Left cardiac atrium (tissue), 4 donors: Measurements from ENCODE around the gene BCO1. TPM values are rescaled to one million over a fixed set of nuclear protein-coding genes. Genes with fewer than 3 reads are reported as not detected.

ENCODE experiments used
- ATAC-seq, 2 donors: fragments of 200-7000 bp; cut with Tn5 transposase; one replicate each; pipeline ENCODE4 v1.9.1; 2020; ENCODE audit warnings: mild to moderate bottlenecking in 2 of 2, moderate library complexity in 2 of 2
- DNase-seq: peaks from one replicate; pipeline ENCODE4 v3.0.0-alpha.2; 2020
- intact Hi-C, 2 donors: fragments of 100-400 bp; cut with DNase I; formaldehyde crosslinking; loops; one replicate each; pipeline versions ENCODE4 v1.14.1 to v1.15.1; 2022 to 2023
- total RNA-seq, 2 donors: library from RNA; stranded (reverse); fragmentation: NEBNext Ultra II Directional; extraction: Animal tissue kit (Norgen Biotek cat#: 25700); gene quantifications; one replicate each; pipeline ENCODE4 v1.2.1, GENCODE V29; 2021
- donor health status: DM: no; HTN: yes; CAD: no.
- donor health status: DM: no; HTN: yes; CAD: no; lungs with severe emphysema.
- donor health status: DM: yes; HTN: yes; CAD: no.
- donor health status: Dilated cardiomyopathy.

Gene BCO1
- total RNA-seq, 2 donors from 2014 or later = 0.13 to 0.18 TPM

DNA sequence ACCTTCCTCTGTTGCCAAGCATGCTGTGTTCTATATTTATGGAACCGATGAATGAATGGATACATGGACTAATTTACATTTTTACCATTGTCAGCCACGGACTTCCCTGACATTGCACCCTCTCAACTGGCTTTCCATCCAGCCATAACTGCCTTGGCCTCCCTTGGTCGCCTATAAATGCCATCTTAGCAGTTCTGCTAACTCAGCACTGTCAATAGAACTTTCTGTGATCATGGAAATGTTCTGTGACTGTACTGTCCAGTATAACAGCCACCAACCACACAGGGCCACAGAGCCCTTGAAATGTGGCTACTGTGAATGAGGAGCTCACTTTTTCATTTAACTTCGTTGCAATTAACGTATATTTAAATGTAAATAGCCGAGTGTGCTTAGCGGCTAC is 8.7 kb upstream of the BCO1 start:
- DNase-seq = no peak
- intact Hi-C loops = no loop called here
- ATAC-seq = no peak

DNA sequence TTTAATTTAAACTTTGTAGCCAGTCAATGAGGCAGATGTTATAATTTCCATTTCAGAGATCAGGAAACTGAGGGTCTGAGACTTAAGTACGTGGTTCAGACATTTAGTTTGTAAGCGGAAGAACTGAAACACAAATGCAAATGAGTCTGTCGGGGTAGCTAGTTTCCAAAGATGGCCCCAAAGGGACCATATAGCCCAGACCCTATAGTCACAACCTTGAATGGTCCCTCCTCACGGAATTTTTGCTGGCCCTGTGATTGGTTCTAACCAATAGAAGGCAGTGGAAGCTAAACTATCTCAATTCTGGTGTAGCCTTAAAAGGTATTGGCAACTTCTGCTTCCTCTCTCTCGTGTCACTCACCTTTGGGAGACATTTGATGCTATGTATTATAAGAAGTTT is 7.5 kb upstream of the BCO1 start:
- no peak for ATAC-seq
- intact Hi-C loops = no loop called here
- no peak for DNase-seq

DNA sequence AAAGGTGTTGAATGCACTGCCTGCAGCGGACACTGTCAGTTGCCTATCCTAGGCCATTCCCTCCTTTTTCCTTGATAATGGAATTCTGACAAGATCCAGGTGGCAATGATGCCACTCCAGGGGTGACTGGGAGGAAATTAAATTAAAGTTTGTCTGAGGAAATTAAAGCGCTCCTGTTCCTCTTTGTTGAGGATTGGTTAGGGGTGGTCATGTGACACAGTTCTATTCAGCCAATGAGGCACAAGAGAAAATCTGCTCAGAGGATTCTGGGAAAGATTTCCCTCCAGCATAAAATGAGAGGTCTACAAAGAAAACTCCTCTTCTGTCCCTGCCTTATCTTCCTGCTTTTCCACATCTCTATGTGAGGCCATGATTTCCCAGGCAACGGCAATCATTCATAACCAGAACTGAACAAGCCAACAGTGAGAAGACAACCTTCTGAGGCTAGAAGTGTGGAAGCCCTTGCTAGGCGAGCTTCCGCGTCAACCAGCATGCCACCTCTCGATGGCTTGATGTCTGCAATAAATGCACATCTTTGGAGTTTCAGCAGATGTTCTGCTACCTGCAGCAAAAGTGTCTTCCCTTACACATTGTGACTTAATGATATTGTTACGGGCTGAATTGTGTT is 5.6 kb upstream of the BCO1 start:
- intact Hi-C loops = no loop called here

DNA sequence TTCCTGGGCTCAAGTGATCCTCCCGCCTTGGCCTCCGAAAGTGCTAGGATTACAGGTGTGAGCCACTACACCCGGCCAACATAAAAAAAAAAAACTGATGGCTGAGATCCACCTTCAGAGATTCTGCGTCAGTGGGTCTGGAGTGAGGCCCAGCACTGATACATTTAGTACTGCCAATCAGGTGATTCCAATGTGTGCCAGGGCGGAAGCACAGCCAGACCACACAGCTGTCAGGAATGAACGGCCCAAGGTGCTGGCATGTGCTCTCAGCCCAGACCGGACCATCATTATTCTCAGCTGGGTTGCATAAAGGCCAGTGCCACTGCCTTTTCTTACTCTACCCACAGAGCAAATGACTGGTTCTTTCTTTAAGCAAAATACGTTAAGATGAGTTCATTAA is 1.2 kb upstream of the BCO1 start:
- DNase-seq = peak; percentile 72
- ATAC-seq = peak; percentile 96 to 98
- intact Hi-C loops = loop anchor here in 1 of 2 donors (1.0 kb wide), 1 partner anchor 77 kb away; the partner anchor contains the start of gene GAN

More for the DNA sequence above, 5.6 kb upstream of the BCO1 start:
- ATAC-seq (no peak), DNase-seq (no peak)

DNA sequence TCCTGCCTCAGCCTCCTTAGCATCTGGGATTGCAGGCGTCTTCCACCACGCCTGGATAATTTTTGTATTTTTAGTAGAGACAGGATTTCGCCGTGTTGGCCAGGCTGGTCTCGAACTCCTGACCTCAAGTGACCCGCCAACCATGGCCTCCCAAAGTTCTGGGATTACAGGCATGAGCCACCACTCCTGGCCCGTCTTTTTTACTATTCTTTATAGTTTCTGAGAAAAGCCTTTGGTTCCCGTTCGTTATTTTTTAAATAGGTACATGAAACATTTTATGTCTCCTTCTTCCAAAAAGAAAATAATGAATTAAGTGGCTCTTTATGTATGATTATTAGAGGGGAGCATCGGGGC is 570 bp upstream of the BCO1 start:
- intact Hi-C loops = loop anchor here in 1 of 2 donors (1.0 kb wide), 1 partner anchor 76 kb away; the partner anchor contains the start of gene GAN
- ATAC-seq (no peak), DNase-seq (no peak)

DNA sequence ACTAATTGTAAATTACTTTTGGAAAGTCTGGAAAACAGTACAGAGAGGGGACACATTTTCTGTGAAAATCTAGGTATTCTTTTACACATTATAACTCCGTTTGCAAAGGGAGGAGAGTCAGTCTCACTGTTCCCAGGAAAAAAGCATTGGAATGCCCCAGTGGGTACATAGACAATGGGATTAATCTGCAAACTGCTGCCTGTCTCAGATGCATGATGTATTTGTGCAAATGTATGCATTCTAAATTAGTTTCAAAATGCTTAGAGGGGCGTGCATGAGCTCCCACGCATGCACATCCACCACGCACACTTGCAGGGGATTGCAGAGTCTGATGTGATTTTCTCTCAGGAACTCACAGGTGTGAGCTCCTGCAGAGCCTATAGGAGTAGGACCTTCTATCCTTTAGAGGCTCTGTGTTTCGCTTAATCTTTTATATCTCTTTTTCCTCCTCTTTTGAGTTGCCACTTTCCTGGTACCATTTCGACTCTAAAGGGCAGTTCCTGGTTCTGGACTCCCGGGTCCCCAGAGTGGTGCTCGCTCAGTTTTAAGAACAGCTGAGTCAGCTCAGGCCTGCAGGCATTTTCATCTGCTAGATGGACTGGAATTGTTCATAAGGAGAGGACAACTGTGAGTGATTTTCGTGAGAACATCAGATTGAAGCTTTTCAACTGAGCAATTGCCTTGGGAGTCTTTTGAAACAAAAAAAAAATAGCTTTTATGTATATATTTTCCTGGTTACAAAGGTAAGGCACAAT is 1.1 kb downstream of the BCO1 start:
- no peak for DNase-seq
- intact Hi-C loops = no loop called here
- ATAC-seq = no peak

DNA sequence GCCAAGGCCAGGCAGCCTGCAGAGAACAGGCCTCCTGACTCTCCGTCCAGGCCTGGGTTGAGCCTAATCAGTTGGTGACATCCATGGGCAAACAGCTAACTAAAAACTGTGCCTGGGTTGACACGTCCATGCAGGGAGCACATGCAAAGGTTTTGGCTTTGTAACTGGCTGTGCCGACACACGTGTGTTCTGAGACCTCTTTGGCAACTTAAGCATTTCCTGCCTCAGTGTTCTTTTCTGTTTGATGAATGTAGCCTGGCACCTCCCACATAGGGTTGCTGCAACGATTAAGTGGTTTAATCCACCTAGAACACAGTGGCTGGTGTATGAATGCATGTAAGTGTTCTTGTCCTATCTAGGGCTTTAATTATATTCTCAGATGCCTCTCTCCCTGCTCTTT is 3.2 kb downstream of the BCO1 start:
- DNase-seq = no peak
- intact Hi-C loops = no loop called here

DNA sequence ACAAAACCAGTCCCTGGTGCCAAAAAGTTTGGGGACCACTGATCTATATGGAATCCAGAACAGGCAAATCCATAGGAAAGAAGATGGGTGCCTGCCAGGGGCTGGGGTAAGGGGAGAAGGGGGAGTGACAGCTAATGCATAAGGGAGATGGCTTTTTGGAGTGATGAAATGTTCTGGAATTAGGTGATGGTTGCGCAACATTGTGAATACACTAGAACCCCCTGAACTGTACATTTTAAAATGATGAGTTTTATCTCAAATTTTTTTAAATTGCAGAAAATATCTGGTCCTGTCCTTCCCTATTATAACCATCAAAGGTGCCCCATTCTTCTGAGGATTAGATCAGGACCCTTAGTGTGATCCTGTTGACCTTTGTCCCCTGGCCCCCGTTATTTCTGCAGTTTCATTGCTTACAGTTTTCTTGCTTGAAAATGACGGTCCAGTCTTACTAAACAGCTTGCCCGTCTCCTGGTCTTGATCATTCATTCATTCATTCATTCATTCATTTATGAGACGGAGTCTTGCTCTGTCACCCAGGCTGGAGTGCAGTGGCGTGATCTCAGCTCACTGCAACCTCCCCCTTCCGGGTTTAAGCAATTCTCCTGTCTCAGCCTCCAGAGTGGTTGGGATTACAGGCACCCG is 4.6 kb downstream of the BCO1 start:
- no peak for ATAC-seq
- intact Hi-C loops = no loop called here

More for the DNA sequence above, 3.2 kb downstream of the BCO1 start:
- no peak for ATAC-seq

DNA sequence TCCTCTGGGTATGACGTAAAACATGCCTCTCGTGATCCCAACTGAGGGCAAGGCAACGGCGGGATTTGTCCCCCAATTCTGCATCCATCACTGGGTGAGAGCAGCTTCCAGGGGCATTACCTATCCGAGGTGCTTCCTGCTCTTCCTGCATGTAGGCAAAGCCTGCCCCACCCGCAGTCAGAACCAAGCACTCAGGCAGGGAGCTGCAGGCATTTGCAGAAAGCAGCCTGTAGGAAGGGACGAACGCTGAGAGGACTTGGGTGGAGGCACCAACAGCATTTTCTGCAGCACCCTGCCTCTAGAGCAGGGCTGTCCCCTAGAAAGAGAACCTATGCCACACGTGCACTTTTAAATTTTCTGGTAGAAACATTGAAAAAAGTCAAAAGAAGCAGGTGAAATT is 5.5 kb downstream of the BCO1 start:
- ATAC-seq (no peak), DNase-seq (no peak)
- intact Hi-C loops = no loop called here

More for the DNA sequence above, 4.6 kb downstream of the BCO1 start:
- no peak for DNase-seq

DNA sequence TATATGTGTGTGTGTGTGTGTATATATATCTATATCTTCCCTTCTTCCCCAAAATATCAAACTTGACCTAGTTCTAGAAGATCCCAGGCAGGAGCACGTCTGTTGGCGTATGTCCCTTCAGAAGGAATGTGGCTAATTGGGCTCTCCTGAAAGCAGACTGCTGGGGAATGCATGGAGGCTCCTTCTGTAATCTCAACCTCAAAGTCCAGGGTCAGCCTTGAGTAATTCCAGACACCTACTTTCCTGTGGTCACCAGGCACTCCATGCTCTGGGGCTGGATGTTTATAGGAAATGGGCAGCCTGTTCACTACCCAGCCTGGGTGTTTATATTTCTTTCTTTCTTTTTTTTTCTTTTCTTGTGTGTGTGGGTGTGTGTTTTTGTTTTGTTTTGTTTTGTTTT is 13.4 kb downstream of the BCO1 start:
- ATAC-seq (no peak), DNase-seq (no peak)
- intact Hi-C loops = no loop called here

DNA sequence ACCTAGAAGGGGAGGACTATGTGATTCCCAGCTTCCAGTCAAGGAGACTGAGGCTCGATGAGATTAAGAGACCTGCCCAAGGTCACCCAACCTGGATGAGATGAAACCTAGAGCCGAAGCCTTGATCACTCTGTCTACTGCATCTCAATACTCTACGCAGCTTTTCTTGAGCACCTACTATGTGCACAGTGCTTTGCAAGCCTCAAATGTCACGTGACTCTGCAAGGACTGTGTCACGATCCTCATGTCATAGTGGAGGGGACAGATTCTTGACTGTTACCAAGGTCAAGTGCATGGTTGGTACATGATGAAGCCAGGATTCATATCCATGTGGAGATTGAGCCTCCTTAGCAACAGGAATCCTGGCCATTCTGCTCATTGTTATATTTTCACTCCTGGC is 14.7 kb downstream of the BCO1 start:
- DNase-seq = no peak
- ATAC-seq = no peak
- intact Hi-C loops = no loop called here

DNA sequence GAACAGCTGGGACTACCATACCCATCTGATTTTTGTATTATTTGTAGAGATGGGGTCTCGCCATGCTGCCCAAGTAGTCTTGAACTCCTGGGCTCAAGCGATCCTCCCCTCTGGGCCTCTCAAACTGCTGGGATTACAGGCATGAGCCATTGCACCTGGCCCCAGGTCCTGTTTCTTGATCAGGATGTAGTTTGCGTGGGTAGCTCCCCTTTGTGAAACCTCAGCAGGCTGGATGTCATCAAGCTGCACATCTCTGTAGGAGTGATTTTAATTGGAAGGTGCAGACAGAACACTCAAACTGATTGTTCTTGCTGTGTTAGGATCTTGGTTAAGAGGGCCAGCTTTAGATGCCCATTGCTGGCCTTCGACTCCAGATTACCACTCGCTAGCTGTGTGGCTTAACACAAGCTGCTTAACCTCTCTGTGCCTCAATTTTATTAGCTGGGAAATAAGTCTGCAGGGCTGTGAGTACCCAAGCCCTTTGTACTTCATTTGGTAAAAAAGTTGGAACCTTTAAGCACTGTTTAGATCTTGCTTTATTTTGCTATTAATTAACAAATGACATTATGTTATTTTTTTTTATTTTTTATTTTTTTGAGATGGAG is 16.5 kb downstream of the BCO1 start:
- intact Hi-C loops = no loop called here
- DNase-seq = no peak
- ATAC-seq = no peak

DNA sequence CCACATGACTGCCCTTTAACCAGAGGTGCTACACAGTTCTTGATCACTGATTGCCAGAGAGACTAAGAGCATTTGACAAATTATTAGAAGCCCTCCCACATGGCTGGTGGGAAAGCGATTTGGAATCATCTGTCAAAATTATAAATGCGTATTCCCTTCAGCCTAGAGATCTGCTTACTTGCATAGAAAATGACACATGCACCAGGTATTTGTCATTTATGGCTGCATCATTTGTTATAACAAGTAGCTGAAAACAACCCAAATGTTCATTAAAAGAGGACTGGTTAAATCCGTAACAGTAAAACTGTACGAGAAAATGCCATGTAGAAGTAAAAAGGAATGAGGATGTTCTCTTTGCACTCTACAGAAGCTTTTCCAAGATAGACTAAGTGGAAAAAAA is 21.4 kb downstream of the BCO1 start:
- no peak for DNase-seq
- no peak for ATAC-seq
- intact Hi-C loops = no loop called here

DNA sequence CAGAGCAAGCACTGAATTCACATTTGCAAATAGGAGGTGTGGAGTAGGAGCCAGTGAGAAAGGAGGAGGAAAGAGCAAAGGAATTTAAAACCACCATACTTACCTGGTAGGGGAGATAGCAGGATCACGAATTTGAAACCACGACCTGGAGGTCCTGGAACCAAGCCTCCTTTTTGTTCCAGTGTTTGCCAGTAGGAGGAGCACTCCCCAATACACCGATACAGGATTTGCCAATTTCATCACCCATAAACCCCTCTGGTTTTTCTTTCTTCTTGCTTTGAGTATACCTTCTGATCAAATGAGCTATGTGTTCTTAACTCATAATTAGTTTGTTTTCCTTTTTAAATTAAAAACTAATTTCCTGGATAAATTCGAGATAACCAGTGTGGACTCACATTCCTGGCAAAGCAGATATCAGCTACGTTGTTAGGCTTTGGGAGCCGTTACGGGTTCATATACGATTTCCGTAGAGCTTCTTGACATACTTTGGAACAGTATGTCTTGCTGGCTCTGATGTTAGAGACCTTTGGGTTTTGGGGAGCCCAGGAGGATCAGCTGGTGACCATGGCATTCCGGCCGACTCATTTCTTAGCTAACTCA is 22.7 kb downstream of the BCO1 start:
- DNase-seq (no peak), ATAC-seq (no peak)
- intact Hi-C loops = no loop called here

DNA sequence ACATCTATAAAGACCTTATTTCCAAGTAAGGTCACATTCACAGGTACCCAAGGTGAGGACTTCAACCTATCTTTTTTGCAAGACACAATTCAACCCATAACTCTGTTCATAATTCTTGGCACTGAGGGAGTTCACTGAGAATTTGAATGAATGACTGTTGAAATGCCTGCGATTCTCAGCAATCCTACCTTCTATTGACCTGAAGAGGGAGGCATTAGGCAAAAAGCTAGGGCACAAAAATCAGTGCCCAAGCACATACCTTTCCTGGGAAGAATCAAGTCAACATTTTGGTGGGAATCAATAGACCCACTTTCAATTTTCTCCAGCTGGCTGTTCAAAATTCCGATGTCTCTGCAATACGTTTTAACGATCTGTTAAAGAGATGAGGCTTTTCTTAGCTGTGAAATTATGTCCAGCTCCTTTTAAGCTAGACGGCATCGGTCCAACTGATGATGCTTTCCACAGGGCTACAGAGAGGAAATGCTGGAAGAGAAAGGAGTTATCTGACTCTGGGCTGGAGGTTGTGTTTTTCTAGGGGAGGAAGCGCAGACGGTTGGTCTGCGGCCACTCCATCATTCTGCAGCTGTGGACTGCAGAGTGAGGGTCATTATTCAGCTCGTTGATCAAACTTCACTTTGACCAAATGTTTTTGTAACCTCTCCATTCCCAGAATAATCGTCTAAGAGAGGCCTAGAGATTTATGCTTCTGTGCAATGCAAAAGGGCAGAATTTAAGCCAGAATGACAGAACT is 25.2 kb downstream of the BCO1 start:
- intact Hi-C loops = no loop called here
- ATAC-seq = peak in 1 of 2 donors; percentile 16
- DNase-seq = no peak

DNA sequence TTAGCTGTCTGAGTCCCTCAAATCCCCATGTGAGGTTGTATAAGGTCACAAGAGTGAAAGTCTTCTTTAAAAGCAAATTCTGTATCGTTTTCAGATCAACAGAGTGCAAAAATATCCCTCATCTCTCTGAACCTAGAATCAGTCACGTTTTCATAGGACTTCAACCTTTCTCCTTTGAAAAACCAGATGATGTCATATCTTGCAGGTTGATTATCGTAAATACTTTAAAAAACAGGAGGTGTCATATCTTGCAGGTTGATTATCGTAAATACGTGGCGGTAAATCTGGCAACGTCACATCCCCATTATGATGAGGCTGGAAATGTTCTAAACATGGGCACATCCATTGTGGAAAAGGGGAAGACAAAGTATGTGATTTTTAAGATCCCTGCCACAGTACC is 25.9 kb downstream of the BCO1 start:
- DNase-seq = no peak
- no peak for ATAC-seq
- intact Hi-C loops = no loop called here

DNA sequence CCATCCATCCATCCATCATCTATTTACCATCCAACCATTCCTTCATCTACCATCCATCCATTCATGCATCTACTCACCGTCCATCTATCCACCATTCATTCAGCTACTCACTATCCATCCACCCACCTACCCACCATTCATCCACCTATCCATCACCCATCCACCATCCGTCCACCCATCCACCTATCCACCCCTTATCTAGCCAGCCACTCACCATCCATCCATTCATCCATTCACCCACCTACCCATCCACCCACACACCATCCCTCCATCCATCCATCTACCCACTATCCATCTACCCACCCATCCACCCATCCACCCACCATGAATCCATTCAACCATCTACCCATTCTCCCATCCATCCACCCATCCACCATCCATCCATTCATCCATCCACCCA is 26.6 kb downstream of the BCO1 start:
- DNase-seq (no peak), ATAC-seq (no peak)
- intact Hi-C loops = no loop called here

DNA sequence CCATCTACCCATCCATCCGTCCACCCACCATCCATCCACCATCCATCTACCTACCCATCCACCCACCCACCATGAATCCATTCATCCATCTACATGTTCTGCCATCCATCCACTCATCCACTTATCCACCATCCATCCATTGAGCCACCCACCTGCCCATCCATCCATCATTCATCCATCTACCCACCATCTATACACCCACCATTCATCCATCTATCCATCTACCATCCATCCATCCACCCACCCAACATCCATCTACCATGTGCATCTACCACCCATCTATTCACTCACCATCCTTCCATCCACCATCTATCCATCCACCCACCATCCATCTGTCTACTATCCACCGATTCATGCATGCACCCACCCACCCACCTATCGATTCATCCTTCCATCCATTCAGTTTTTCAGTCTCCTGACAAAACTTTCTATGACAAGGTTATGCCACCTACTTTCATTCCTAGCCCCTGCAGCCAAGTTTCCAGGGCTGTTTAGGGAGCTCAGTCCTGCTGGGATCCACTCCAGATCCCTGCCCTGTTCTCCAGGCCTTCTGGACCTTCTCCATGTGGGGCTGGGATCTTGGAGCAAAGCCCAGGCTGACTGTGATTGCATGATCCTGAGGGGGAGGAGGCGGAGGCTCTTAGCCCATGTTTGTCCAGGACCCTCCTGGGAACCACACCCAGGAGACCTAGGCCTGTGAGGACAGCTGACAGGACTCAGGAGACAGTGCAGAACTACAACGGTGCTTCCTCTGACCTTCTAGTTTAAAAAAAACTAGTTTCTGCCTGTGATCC is 27.4 kb downstream of the BCO1 start:
- DNase-seq (peak; percentile 86), ATAC-seq (peak; percentile 96 to 97)
- intact Hi-C loops = no loop called here
